ENCODE measurements around the gene GRIA1. TPM values are rescaled to one million over a fixed set of nuclear protein-coding genes. Genes with fewer than 3 reads are reported as not detected.
"Not testable (repeated sequence)": the region's sequence is repeated elsewhere in the genome, so short reads cannot be mapped to it uniquely, and the experiment has no call there.

GRIA1 gene
- total RNA-seq, 1 donor from 2014 or later: 1.6 TPM

DNA sequence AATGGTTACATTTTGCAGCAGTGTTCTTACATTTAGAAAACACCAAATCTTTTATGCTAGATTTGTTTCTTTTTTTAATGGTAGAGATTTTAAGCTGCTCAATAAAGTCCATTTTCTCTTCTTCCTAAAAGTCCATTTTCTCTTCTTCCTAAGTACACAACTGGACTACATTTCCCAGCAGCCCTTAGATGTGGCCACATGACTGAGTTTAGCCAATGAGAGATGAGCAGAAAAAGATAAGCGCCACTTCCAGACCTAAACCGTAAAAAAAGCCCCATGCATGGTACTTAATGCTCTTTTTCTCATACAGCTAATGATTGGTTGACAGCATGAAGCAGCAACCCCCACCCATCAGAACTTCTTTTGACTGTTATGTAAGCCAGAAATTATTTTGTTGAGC is 341.5 kb downstream of the GRIA1 start:
- no peak for DNase-seq (ENCODE audit: low read depth, low spot score)
- H3K27ac Mint-ChIP-seq (ENCODE audit: unreplicated experiment): no peak overlapping the region
- TF ChIP-seq, protein P1, sequence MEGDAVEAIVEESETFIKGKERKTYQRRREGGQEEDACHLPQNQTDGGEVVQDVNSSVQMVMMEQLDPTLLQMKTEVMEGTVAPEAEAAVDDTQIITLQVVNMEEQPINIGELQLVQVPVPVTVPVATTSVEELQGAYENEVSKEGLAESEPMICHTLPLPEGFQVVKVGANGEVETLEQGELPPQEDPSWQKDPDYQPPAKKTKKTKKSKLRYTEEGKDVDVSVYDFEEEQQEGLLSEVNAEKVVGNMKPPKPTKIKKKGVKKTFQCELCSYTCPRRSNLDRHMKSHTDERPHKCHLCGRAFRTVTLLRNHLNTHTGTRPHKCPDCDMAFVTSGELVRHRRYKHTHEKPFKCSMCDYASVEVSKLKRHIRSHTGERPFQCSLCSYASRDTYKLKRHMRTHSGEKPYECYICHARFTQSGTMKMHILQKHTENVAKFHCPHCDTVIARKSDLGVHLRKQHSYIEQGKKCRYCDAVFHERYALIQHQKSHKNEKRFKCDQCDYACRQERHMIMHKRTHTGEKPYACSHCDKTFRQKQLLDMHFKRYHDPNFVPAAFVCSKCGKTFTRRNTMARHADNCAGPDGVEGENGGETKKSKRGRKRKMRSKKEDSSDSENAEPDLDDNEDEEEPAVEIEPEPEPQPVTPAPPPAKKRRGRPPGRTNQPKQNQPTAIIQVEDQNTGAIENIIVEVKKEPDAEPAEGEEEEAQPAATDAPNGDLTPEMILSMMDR (conservative IDR thresholded peaks at IDR 0.05): no peak
- H3K4me1 Mint-ChIP-seq: no peaks in the 10 kb centered on the region
- peaks cover 3% of the 10 kb centered on the region for H3K9me3 Mint-ChIP-seq
- no peaks in the 10 kb centered on the region for H3K36me3 Mint-ChIP-seq (ENCODE audit: low read depth)
- H3K4me3 Mint-ChIP-seq: no peak overlapping the region
- H3K27me3 Mint-ChIP-seq (ENCODE audit: low read depth): peaks cover 3% of the 10 kb centered on the region

GRCh38 chr5:153835891-153836515 is 345.5 kb downstream of the GRIA1 start:
- Mint-ChIP-seq H3K4me3 (no peak overlapping the region), H3K9me3 (peaks cover 3% of the 10 kb centered on the region), H3K27ac (ENCODE audit: unreplicated experiment) (no peak overlapping the region), H3K4me1 (no peaks in the 10 kb centered on the region), H3K36me3 (ENCODE audit: low read depth) (no peaks in the 10 kb centered on the region), H3K27me3 (ENCODE audit: low read depth) (no peaks in the 10 kb centered on the region)
- TF ChIP-seq, protein P1 (conservative IDR thresholded peaks at IDR 0.05): no peak
- no peak for DNase-seq (ENCODE audit: low read depth, low spot score)

- H3K27me3 Mint-ChIP-seq (ENCODE audit: low read depth); H3K27ac Mint-ChIP-seq (ENCODE audit: unreplicated experiment); H3K4me1 Mint-ChIP-seq; DNase-seq (ENCODE audit: low read depth, low spot score); H3K4me3 Mint-ChIP-seq; H3K36me3 Mint-ChIP-seq (ENCODE audit: low read depth); H3K9me3 Mint-ChIP-seq: not testable (repeated sequence)
Observed at GRCh38 chr5:153849303-153850113, 359.0 kb downstream of the GRIA1 start.

DNA sequence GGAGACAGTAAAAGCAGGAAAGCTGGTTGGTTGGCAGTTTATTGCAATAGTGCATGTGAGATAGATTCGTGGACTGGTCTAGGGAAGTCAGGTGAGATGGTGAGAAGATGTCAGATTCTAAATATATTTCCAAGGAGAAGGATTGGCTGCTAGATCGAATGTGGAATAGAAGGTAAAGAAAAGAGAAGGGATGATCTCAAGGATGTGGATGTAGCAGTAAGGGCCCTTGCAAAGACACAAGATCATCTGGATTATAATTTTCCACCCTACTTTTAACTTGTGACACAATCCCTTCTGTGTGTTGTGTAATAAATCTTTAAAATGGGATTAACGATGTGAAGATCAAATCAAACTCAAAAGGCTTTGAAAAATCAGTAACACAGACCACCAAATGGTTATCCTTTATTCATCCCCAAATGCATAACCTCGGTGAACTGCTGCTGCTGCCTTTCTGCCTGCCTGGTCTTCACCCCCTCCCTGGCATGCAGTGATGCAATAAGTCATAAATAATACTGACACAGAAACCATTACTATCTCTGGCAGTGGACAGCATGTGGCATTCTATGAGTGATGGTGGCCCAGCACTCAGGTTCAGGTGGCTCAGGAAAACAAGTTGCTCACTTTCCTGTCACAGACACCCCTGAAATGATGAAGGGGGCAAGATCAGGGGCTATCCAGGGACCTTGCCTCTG is 369.9 kb downstream of the GRIA1 start:
- no peak for DNase-seq (ENCODE audit: low read depth, low spot score)
- H3K27ac Mint-ChIP-seq (ENCODE audit: unreplicated experiment): no peak overlapping the region
- no peak overlapping the region for H3K4me3 Mint-ChIP-seq
- no peaks in the 10 kb centered on the region for H3K4me1 Mint-ChIP-seq
- peaks cover 3% of the 10 kb centered on the region for H3K9me3 Mint-ChIP-seq
- TF ChIP-seq, protein P1 (conservative IDR thresholded peaks at IDR 0.05): no peak
- peaks cover 5% of the 10 kb centered on the region for H3K27me3 Mint-ChIP-seq (ENCODE audit: low read depth)
- H3K36me3 Mint-ChIP-seq (ENCODE audit: low read depth): no peaks in the 10 kb centered on the region

DNA sequence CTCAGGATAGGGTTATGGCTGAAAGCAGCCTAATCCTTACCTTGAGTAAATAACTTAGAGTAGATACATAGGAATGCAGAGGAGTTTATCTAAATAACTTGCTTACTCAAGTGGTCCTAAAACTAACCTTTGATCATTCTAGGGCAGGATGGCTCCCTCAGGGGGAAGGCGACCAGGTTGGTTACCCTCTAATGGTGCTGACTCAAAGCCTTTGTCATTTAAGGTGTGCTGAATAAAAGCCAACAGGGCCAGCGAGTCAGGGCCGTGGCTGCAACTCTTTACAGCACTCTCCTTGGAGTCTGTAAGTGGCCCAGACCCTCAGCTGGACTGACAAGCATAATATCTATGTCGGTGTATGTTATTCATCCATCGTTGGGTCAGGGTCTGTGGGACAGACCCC is 372.4 kb downstream of the GRIA1 start:
- not testable (repeated sequence) for H3K4me1 Mint-ChIP-seq; H3K4me3 Mint-ChIP-seq; H3K27ac Mint-ChIP-seq (ENCODE audit: unreplicated experiment); H3K27me3 Mint-ChIP-seq (ENCODE audit: low read depth); H3K36me3 Mint-ChIP-seq (ENCODE audit: low read depth); DNase-seq (ENCODE audit: low read depth, low spot score); H3K9me3 Mint-ChIP-seq
